Measurements from ENCODE around the gene FCER1G. TPM values are rescaled to one million over a fixed set of nuclear protein-coding genes. Genes with fewer than 3 reads are reported as not detected.

The FCER1G gene
- total and polyA plus RNA-seq, 9 of the 15 experiments (the other 6 are each of a cell fraction or from before 2014, with no cell fraction given), result 0.15 to 0.69 (median 0.31) TPM; not detected in 2

DNA sequence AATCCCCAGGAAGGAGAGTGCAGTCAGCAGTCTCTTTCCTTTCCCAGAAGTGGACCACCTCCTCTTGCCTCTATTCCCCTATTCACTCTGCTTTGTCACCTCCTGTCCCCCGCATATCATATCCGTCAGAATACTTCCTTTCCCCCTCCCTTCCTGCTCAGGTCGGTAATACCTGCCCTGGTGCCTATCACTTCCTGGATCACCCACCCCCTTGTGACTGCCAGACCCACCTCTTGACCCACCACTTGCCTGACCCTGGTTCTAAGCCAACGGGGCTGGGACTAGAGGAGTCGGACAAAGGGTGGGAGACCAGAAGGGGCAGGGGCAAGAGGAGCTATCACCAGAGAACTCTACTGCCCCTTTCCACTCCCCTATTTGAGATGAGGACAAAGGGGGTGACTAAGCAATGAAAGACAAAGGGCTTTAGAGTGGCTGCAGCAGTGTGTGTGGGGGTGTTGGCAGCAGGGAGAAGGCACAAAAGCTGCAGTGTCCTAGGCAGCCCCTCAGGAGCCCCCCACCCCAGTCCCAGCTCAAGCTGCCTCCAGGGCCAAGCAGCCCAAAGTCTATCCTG, 14.6 kb upstream of the FCER1G start (continued):
- TF ChIP-seq NCOR1 (IDR thresholded peaks at IDR 0.05) (no peak), ZNF408 (CRISPR knock-in tag; IDR thresholded peaks at IDR 0.05; ENCODE audit: low read depth) (no peak), MED1 (CRISPR knock-in tag; IDR thresholded peaks at IDR 0.05; ENCODE audit: borderline replicate concordance) (no peak), DIDO1 (tag; IDR thresholded peaks at IDR 0.05; ENCODE audit: low read depth) (0 out of 2 replicates have a peak, but pooled peaks have one; percentile 37), FOSL1 (tag; conservative IDR thresholded peaks at IDR 0.05) (0 out of 2 replicates have a peak, but pooled peaks have one; percentile 15), ZNF239 (CRISPR knock-in tag; IDR thresholded peaks at IDR 0.05) (0 out of 2 replicates have a peak, but pooled peaks have one; percentile 0), RBM39 (optimal IDR thresholded peaks at IDR 0.05; ENCODE audit: low read depth, low read length) (peak; percentile 25), DPF2 (IDR thresholded peaks at IDR 0.05) (peak; percentile 69), ETV5 (CRISPR knock-in tag; IDR thresholded peaks at IDR 0.05; ENCODE audit: low read depth) (0 out of 2 replicates have a peak, but pooled peaks have one; percentile 50), ETV1 (tag; conservative IDR thresholded peaks at IDR 0.05; ENCODE audit: low read depth) (peak; percentile 64), ZNF507 (tag; conservative IDR thresholded peaks at IDR 0.05) (no peak), ZNF143 (CRISPR knock-in tag; IDR thresholded peaks at IDR 0.05) (no peak), CREM (IDR thresholded peaks at IDR 0.05; ENCODE audit: low read depth) (0 out of 2 replicates have a peak, but pooled peaks have one; percentile 7), SMARCE1 (IDR thresholded peaks at IDR 0.05) (0 out of 2 replicates have a peak, but pooled peaks have one; percentile 36), KLF16 (IDR thresholded peaks at IDR 0.05) (no peak), ARID1B (IDR thresholded peaks at IDR 0.05) (peak; percentile 45), SAP30 (IDR thresholded peaks at IDR 0.05; ENCODE audit: borderline replicate concordance, insufficient read depth, low read depth, low read length, poor library complexity, severe bottlenecking) (no peak), RBM17 (IDR thresholded peaks at IDR 0.05; ENCODE audit: borderline replicate concordance, low read depth, low read length) (no peak)
- TF ChIP-seq, protein P1, sequence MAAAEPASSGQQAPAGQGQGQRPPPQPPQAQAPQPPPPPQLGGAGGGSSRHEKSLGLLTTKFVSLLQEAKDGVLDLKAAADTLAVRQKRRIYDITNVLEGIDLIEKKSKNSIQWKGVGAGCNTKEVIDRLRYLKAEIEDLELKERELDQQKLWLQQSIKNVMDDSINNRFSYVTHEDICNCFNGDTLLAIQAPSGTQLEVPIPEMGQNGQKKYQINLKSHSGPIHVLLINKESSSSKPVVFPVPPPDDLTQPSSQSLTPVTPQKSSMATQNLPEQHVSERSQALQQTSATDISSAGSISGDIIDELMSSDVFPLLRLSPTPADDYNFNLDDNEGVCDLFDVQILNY (CRISPR knock-in tag; IDR thresholded peaks at IDR 0.05), result no peak
- TF ChIP-seq, protein P2, sequence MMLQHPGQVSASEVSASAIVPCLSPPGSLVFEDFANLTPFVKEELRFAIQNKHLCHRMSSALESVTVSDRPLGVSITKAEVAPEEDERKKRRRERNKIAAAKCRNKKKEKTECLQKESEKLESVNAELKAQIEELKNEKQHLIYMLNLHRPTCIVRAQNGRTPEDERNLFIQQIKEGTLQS (IDR thresholded peaks at IDR 0.05), result peak; percentile 46; the same call in 1 of the 2 replicates
- TF ChIP-seq, protein P2 (CRISPR knock-in tag; conservative IDR thresholded peaks at IDR 0.05), result no peak
